HG02798 (cell line): Measurements from ENCODE around the gene MAMDC4.
"Not testable (repeated sequence)": the region's sequence is repeated elsewhere in the genome, so short reads cannot be mapped to it uniquely, and the experiment has no call there.

ENCODE experiments used
- ATAC-seq: cut with Tn5 transposase; IDR thresholded peaks from one replicate; pipeline ENCODE4 v1.9.1; 2021; ENCODE audit warnings: mild to moderate bottlenecking; ENCODE audit not compliant: unreplicated experiment, poor library complexity

The MAMDC4 gene

DNA sequence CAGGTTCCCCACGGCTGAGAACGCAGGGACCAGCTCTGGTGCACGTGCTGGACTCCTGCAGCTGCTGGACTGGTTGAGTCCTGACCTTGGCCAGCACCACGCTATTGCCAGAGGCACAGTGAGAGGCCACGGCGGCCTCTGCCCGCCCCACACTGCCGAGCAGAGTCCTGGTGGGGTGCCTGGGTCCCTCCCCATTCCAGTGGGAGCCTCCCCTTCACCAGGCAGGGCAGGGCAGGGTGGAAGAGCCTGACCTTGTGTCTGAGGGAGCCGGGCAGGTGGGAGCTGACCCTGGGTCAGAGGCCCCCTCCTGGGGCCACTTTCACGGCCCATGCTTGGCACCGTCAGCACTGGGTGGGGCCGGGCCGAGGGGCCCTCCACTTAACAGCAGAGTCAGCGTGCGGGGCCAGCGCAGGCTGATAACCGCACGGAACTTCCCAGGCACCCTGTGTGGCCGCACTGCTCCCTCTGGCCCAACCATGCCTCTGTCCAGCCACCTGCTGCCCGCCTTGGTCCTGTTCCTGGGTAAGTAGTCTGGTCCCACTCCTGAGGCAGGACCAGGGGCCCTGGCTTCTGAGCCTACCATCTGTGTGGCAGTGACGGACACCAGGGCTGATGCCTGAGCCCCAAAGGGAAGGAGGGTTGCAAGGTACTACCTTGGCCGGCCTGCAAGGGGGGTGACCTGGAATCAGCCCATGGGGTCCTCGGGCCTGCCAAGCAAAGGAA lies at the start of gene MAMDC4:
MAMDC4 (plus strand) TSS at position 406 of the 723 bp plus-strand sequence; CDS start at position 477, 71 bp downstream.
- no peak for ATAC-seq

DNA sequence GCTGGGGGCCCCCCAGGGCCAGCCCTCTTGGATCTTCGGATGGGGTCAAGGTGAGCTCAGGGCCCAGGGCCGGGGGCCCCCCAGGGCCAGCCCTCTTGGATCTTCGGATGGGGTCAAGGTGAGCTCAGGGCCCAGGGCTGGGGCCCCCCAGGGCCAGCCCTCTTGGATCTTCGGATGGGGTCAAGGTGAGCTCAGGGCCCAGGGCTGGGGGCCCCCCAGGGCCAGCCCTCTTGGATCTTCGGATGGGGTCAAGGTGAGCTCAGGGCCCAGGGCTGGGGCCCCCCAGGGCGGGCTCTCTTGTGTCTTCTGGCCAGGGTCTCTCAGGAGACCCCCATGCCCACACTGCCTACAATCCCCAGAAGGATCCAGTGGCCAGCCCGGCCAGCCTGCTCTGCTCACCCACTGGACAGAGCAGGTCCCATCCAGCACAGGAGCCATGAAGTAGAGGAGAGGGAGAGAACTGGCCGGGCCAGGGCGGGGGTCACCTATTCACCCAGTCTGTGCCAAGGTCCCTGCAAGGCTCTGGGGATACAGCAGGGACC lies 49.1 kb upstream of the MAMDC4 start:
- ATAC-seq: not testable (repeated sequence)

DNA sequence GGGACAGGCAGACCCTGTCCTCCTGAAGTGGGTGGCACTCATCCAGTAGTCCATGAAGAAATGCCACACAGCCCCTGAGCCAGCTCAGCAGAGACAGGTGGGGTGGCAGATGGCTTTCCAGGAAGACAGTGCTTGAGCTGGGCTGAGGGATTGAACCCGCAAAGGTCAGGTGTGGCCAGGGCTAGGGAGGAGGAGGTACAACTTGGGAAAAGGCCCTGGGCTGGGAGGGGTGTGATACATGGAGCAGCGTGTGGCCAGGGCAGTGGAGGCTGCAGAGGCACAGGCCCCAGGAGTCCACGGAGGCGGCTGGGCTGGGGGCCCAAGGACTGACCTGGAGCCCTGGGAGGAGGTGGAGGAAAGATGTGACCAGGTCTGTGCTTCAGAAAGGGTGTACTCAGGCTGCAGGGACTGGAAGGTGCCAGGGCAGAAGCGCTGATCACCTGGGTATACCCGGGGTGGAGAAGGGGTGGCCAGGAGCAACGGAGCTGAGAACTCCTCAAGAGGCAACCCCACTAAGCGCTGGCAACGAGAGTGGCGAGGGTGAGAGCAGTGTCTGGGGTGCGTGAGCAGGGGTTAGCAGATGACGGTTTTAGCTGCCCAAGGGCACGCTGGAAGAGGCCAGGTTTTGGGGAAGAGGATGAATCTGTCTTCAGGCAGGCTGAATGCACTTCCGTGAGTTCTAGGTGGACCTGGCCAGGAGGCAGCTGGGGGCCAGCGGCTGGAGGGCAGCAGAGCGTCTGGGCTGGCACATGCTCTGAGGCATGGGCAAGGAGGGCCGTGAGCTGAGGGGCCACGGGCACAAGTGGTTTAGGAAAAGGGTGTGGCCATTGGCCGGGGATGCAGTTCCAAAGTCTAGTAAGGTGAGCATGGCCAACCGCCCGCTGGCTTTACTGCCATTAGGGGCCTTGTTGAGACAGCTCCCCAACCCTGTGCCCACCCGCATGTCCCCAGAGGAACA lies 48.3 kb upstream of the MAMDC4 start:
- no peak for ATAC-seq

GRCh38 chr9:136804509-136805206 lies 47.5 kb upstream of the MAMDC4 start:
- no peak for ATAC-seq

- ATAC-seq: no peak
Observed at GRCh38 chr9:136805207-136805740, 46.9 kb upstream of the MAMDC4 start.

GRCh38 chr9:136806067-136806466 lies 46.1 kb upstream of the MAMDC4 start:
- no peak for ATAC-seq

- ATAC-seq: no peak
Observed at GRCh38 chr9:136806631-136807201, 45.4 kb upstream of the MAMDC4 start.

- peak; percentile 82 for ATAC-seq
Observed at GRCh38 chr9:136807281-136808074, 44.7 kb upstream of the MAMDC4 start, which contains the start of gene RABL6. Gene RABL6 (plus strand): TSS chr9:136807948. CDS start chr9:136808197, 249 bp downstream.

- peak; percentile 29 for ATAC-seq
Observed at GRCh38 chr9:136808075-136808805, 43.9 kb upstream of the MAMDC4 start.

DNA sequence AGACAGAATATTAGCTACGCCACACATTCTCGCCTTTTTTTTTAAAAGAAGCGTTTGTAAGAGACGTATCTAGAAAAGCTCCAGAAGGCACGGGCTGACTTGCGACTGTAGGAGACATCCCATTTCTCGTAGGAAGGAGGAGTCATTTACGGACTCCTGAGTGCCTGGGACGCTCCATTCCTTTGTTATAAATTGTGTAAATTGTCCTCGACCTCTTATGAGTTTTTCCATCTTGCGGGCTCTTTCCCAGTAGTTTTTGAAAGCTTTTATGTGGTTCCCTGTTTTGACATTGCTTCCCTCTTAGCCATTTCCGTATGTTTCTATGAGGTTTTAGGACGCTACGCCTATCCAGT lies 43.4 kb upstream of the MAMDC4 start:
- ATAC-seq: no peak

DNA sequence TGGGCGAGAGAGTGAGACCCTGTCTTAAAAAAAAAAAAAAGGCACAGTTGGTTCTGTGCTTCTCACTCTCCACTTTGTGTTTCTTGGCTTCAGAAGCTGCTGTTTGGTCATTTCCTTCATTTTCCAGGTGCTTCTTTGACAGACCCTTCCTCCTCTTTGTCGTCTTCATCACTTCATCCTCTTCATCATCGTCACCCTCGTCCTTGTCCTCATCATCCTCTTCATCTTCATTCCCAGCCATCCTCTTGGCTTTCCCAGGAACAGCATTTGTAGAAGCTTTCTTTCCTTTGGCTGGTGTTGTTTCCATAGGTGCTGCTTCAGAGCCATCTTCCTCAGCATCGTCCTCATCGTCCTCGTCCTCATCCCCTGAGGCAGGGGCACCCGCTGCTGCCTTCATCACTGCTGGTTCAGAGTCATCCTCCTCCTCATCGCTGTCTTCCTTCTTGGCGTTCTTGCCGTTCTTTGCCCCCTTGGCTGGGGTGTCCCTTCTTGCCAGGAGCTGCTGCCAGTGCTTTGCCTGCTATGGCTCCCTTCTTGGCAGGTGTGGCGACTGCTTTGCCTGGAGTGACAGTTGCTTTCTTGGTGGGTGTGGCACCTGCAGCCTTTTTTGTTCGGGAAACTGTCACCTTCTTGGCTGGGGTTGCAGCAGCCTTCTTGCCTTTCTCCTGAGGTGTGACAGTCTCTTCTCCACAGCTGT lies 37.3 kb upstream of the MAMDC4 start:
- ATAC-seq: no peak

GRCh38 chr9:136815422-136815782 lies 36.7 kb upstream of the MAMDC4 start:
- ATAC-seq: no peak

GRCh38 chr9:136820971-136821825 lies 30.9 kb upstream of the MAMDC4 start:
- ATAC-seq: no peak

GRCh38 chr9:136821826-136822544 lies 30.2 kb upstream of the MAMDC4 start:
- no peak for ATAC-seq

GRCh38 chr9:136823136-136824046 lies 28.8 kb upstream of the MAMDC4 start:
- ATAC-seq: no peak
